GM21390 (cell line): ENCODE results near the gene SYNGR1.

Experiments
- ATAC-seq: cut with Tn5 transposase; IDR thresholded peaks from one replicate; pipeline ENCODE4 v1.9.1; 2021; ENCODE audit not compliant: unreplicated experiment

Gene SYNGR1

GRCh38 chr22:39428597-39429071 is 78.8 kb downstream of the SYNGR1 start:
- no peak for ATAC-seq

DNA sequence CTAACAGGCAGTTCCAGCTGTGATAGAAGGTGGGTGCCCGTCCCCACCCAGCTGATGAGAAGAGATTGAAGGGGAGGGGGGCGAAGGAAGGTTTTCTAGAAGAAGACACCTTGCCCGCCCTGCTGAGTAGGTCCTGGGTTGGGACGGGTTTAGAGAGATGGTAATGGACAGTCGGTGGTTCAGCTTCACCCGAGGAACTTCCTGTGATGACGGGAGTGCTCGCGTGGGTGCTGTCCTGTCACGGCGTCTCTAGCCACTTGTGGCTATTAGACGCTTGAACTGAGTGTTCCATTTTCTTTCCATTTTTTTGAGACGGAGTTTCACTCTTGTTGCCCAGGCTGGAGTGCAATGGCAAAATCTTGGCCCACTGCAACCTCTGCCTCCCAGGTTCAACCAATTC is 79.4 kb downstream of the SYNGR1 start:
- no peak for ATAC-seq

- ATAC-seq = no peak
Measured at GRCh38 chr22:39429916-39430575, 80.3 kb downstream of the SYNGR1 start.

DNA sequence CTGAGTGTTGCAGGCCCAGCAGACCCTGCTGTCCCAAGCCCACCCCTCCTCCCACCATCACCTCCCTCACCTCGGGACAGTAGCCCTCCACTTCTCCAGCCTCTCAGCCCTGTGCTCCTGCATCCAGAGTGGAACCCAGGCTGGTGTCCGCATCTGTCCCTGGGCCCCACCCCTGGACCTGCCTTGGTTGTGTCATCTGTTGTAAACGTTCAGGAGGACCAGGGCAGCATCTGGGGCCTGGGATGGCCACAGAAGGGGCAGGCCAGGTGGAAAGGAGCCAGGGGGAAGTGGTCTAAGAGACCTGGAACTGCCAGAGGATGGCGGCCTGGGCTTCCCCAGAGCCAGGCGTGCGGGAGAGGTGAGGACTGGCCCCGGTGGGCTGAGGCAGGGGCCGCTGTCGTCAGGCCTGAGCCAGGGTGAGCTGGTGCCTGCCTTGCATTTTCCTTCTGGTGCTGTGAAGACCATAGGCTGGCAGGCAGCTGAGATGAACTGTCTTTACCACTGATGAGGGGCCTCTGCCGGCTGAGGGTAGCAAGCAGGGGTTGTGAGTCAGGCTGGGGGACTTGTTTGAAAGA is 80.9 kb downstream of the SYNGR1 start:
- no peak for ATAC-seq

DNA sequence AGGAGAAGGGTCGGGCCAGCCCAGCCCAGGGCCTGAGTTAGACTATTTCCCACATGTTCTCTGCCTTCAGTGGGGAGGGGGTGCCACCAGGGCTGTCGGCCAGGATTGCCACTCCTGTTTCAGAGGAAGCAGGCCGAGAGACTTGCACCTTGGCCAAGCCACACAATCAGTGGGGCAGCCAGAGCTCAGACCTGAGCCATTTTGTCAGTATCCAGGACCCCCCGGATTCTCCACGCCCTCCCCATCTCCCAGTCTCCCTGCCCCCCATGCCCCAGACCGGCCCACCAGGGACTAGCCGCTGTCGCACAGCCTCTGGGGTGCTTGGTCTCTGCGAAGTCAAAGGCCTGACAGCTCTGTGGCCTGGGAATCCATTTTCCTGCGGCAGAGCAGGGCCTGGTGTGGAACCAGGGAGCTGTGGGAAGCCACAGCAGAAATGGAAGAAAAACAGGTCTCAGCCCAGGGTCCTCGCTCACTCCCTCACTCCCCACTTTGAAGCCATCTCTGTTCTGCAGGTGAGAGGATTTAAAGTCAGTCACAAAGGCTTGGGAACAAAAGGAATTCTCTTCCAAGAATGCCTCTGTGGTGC is 81.5 kb downstream of the SYNGR1 start:
- ATAC-seq = no peak

- no peak for ATAC-seq
Measured at GRCh38 chr22:39431821-39432251, 82.0 kb downstream of the SYNGR1 start.

GRCh38 chr22:39432361-39432811 is 82.6 kb downstream of the SYNGR1 start:
- ATAC-seq = no peak

GRCh38 chr22:39433476-39434242 is 83.9 kb downstream of the SYNGR1 start:
- no peak for ATAC-seq

- ATAC-seq = no peak
Measured at GRCh38 chr22:39434243-39434653, 84.5 kb downstream of the SYNGR1 start.

GRCh38 chr22:39434721-39435120 is 84.9 kb downstream of the SYNGR1 start:
- no peak for ATAC-seq
